Measurements from ENCODE around the gene IRF4. TPM values are rescaled to one million over a fixed set of nuclear protein-coding genes. Genes with fewer than 3 reads are reported as not detected.

IRF4 gene
- total RNA-seq, 1 donor from 2014 or later: 2.9 TPM

- no peak for TF ChIP-seq POLR2AphosphoS5 (IDR thresholded peaks at IDR 0.05; ENCODE audit: insufficient read depth in 1 of 2, low read depth in 1 of 2)
- TF ChIP-seq POLR2A (IDR thresholded peaks at IDR 0.05): no peak
- TF ChIP-seq, protein P1, sequence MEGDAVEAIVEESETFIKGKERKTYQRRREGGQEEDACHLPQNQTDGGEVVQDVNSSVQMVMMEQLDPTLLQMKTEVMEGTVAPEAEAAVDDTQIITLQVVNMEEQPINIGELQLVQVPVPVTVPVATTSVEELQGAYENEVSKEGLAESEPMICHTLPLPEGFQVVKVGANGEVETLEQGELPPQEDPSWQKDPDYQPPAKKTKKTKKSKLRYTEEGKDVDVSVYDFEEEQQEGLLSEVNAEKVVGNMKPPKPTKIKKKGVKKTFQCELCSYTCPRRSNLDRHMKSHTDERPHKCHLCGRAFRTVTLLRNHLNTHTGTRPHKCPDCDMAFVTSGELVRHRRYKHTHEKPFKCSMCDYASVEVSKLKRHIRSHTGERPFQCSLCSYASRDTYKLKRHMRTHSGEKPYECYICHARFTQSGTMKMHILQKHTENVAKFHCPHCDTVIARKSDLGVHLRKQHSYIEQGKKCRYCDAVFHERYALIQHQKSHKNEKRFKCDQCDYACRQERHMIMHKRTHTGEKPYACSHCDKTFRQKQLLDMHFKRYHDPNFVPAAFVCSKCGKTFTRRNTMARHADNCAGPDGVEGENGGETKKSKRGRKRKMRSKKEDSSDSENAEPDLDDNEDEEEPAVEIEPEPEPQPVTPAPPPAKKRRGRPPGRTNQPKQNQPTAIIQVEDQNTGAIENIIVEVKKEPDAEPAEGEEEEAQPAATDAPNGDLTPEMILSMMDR (IDR thresholded peaks at IDR 0.05): no peak
- H3K27ac ChIP-seq: no peak overlapping the region
- no peaks in the 10 kb centered on the region for H3K36me3 ChIP-seq
- no peaks in the 10 kb centered on the region for H3K27me3 ChIP-seq
- H3K4me3 ChIP-seq: no peak overlapping the region
- no peak for DNase-seq (ENCODE audit: extremely low spot score in 2 of 2)
- intact Hi-C loops (cut with DNase I): no loop called here
- no peaks in the 10 kb centered on the region for H3K4me1 ChIP-seq
- H3K9me3 ChIP-seq: no peaks in the 10 kb centered on the region
These were observed 55.1 kb downstream of the IRF4 start for GRCh38 chr6:446418-447366.

DNA sequence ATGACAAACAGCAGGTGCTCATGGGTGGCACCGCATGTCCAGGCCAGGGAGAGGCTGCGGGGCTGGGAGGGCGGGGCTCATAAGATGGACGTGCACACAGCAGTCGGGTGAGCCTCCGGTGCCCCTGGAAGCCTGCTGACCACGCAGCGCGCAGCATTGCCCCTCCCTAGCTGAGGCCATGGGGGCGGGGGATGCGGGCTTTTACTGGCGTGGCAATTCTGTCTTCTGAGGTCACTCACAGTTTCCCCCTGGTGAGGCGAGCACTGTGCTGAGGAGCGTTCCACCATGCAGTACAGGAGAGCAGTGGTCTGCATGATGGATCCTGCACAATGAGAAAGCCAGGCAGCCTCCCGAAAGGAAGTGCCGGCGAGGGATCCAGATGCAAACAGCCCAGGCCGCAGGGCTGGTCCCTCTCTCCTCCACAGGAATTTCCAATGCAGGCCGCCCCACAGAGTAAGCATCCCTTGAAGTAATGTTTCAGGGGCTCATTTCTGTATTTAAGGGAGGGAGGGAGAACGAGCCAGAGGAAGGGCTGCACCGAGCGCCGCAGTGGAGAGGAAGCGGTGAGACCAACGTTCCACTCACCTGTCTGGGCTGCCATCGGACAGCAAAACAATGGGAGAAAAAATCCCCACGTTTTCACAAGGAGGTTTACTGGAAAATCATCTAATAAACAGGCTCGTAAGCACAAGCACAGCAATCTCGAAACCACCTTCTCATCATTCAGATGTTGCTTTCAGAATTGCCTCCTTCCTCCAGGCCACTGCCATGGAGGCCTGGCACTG lies 56.0 kb downstream of the IRF4 start:
- Histone ChIP-seq H3K4me1 (peaks cover 4% of the 10 kb centered on the region), H3K27ac (no peak overlapping the region), H3K36me3 (no peaks in the 10 kb centered on the region), H3K27me3 (no peaks in the 10 kb centered on the region), H3K4me3 (no peak overlapping the region), H3K9me3 (no peaks in the 10 kb centered on the region)
- DNase-seq (ENCODE audit: extremely low spot score in 2 of 2): no peak
- no peak for TF ChIP-seq POLR2A (IDR thresholded peaks at IDR 0.05)
- TF ChIP-seq, protein P1 (IDR thresholded peaks at IDR 0.05): no peak
- no peak for TF ChIP-seq POLR2AphosphoS5 (IDR thresholded peaks at IDR 0.05; ENCODE audit: insufficient read depth in 1 of 2, low read depth in 1 of 2)
- intact Hi-C loops (cut with DNase I): no loop called here

GRCh38 chr6:448296-449056 lies 56.9 kb downstream of the IRF4 start:
- Histone ChIP-seq H3K27ac (no peak overlapping the region), H3K9me3 (no peaks in the 10 kb centered on the region), H3K4me3 (no peak overlapping the region), H3K27me3 (no peaks in the 10 kb centered on the region), H3K4me1 (peaks cover 12% of the 10 kb centered on the region), H3K36me3 (no peaks in the 10 kb centered on the region)
- DNase-seq (ENCODE audit: extremely low spot score in 2 of 2): no peak
- intact Hi-C loops (cut with DNase I): no loop called here
- TF ChIP-seq, protein P1 (IDR thresholded peaks at IDR 0.05): no peak
- no peak for TF ChIP-seq POLR2AphosphoS5 (IDR thresholded peaks at IDR 0.05; ENCODE audit: insufficient read depth in 1 of 2, low read depth in 1 of 2)
- no peak for TF ChIP-seq POLR2A (IDR thresholded peaks at IDR 0.05)

DNA sequence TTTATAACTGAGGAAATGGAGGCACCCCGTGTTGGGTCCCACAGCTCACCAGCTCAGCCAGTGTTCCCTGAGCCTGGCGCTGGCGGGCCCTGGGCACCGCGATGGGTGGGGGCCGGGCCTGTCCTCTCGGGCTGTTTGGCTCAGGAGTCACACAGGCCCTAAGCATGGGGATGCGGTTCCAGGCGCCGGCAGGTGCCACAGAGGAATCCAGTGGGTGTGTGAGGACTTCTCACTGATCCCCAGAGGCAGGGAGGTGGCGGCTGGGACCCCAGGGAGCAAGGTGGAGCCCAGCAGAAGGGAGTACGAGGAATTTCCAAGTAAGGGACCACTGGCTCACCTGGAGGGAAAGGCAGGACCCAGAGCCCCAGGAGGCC lies 57.5 kb downstream of the IRF4 start:
- Histone ChIP-seq H3K36me3 (no peaks in the 10 kb centered on the region), H3K27ac (no peak overlapping the region), H3K9me3 (no peaks in the 10 kb centered on the region), H3K4me1 (peaks cover 13% of the 10 kb centered on the region), H3K27me3 (no peaks in the 10 kb centered on the region), H3K4me3 (no peak overlapping the region)
- intact Hi-C loops (cut with DNase I): no loop called here
- DNase-seq (ENCODE audit: extremely low spot score in 2 of 2): no peak
- no peak for TF ChIP-seq POLR2AphosphoS5 (IDR thresholded peaks at IDR 0.05; ENCODE audit: insufficient read depth in 1 of 2, low read depth in 1 of 2)
